Tibial nerve (tissue), 4 donors: Measurements from ENCODE around the gene CYP4F3. TPM values are rescaled to one million over a fixed set of nuclear protein-coding genes. Genes with fewer than 3 reads are reported as not detected.
"Not testable (repeated sequence)": the region's sequence is repeated elsewhere in the genome, so short reads cannot be mapped to it uniquely, and the experiment has no call there.

Experiments used
- DNase-seq, 2 donors: peaks; one replicate each; pipeline ENCODE4 v3.0.0-alpha.2; 2019; ENCODE audit warnings: low spot score in 2 of 2
- H3K27ac ChIP-seq, 4 donors: fragments of 200-600 bp; sonication (generic) in 3 of 4; one replicate each; pipeline ENCODE4 v1.5.1; 2017 to 2019; ENCODE audit warnings: mild to moderate bottlenecking in 1 of 4
- H3K27me3 ChIP-seq, 2 donors: fragments of 200-600 bp; sonication (generic) in 1 of 2; one replicate each; pipeline versions ENCODE4 v1.5.1 to v1.6.0; 2017 to 2019
- H3K36me3 ChIP-seq, 3 donors: fragments of 200-600 bp; sonication (generic); one replicate each; pipeline ENCODE4 v1.5.1; 2018 to 2019
- H3K4me1 ChIP-seq, 4 donors: fragments of 200-600 bp; sonication (generic) in 3 of 4; one replicate each; pipeline ENCODE4 v1.5.1; 2017 to 2019
- H3K4me3 ChIP-seq, 4 donors: fragments of 200-600 bp; sonication (generic) in 3 of 4; one replicate each; pipeline ENCODE4 v1.5.1; 2017 to 2019; ENCODE audit warnings: mild to moderate bottlenecking in 1 of 4, moderate library complexity in 1 of 4
- H3K9me3 ChIP-seq, 4 donors: fragments of 200-600 bp; sonication (generic) in 3 of 4; one replicate each; pipeline ENCODE4 v1.5.1; 2017 to 2019
- EP300 ChIP-seq, 2 donors: sonication (generic); formaldehyde crosslinking; IDR thresholded peaks; one replicate each; pipeline ENCODE4 v1.6.1; 2017; ENCODE audit warnings: antibody characterized with exemption in 2 of 2, mild to moderate bottlenecking in 1 of 2
- POLR2A ChIP-seq, 2 donors: fragments of 450-650 bp; IDR thresholded peaks; one replicate each; pipeline ENCODE4 v1.6.1; 2017; ENCODE audit warnings: antibody characterized with exemption in 2 of 2, mild to moderate bottlenecking in 2 of 2, moderate library complexity in 2 of 2
- WGBS, 2 donors: methylation state at CpG; one replicate each; pipeline ENCODE4 v1.1.5; 2018; 5-methylcytosine and 5-hydroxymethylcytosine counted together
- total RNA-seq, 4 donors: library from RNA; depleted of rRNA; stranded (reverse); fragments of >200 nt; gene quantifications; one replicate each; pipeline ENCODE4 v1.1.0, GENCODE V29; 2016
- TF ChIP-seq, protein P1 (sequence below), 5 experiments: fragments of 200-600 bp in 3 of 5; fragments of 450-650 bp in 2 of 5; sonication (generic) in 3 of 5; IDR thresholded peaks; one replicate each; pipeline ENCODE4 v1.5.1; 2016 to 2019; ENCODE audit warnings: antibody characterized with exemption in 5 of 5, mild to moderate bottlenecking in 3 of 5, moderate library complexity in 2 of 5

CYP4F3 gene
- total RNA-seq, 4 donors from 2014 or later = 3.3 to 19.7 (median 13.0) TPM; not detected in 1

DNA sequence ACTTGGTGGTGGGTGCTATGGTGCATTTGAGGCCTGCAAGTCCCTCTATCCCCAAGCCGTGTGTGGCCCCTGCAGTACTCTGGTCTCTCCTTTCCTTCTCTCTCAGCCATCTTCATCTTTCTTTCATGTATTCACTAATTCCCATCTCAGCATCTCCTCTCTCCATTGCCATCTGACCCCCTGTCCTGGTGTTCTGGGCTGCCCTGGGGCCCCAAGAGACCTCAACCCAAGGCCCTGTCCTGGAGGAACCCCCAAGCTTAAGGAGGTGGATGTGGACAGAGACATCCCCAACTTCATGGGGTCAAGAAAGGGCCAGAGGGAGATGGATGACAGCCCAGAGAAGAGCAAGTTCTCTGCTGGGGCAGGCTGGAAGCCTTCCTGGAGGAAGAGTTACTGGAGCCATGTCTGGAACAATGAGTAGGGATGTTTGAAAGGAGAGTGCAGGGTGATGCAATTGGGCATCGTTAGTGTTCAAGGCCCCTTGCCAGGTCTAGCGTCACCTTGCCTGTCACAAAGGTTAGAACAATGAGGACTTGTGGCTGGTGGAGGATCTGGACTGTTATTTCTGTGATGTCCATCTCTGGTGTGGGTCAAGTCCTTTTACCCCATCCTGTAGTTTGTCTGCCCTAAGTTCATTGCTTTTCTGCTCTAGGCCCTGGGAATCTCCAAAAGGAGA is 3.5 kb downstream of the CYP4F3 start:
- H3K9me3 ChIP-seq = no peaks in the 10 kb centered on the region
- TF ChIP-seq EP300 (IDR thresholded peaks at IDR 0.05) (no peak), POLR2A (IDR thresholded peaks at IDR 0.05) (no peak)
- TF ChIP-seq, protein P1, sequence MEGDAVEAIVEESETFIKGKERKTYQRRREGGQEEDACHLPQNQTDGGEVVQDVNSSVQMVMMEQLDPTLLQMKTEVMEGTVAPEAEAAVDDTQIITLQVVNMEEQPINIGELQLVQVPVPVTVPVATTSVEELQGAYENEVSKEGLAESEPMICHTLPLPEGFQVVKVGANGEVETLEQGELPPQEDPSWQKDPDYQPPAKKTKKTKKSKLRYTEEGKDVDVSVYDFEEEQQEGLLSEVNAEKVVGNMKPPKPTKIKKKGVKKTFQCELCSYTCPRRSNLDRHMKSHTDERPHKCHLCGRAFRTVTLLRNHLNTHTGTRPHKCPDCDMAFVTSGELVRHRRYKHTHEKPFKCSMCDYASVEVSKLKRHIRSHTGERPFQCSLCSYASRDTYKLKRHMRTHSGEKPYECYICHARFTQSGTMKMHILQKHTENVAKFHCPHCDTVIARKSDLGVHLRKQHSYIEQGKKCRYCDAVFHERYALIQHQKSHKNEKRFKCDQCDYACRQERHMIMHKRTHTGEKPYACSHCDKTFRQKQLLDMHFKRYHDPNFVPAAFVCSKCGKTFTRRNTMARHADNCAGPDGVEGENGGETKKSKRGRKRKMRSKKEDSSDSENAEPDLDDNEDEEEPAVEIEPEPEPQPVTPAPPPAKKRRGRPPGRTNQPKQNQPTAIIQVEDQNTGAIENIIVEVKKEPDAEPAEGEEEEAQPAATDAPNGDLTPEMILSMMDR (IDR thresholded peaks at IDR 0.05) = no peak
- no peaks in the 10 kb centered on the region for H3K36me3 ChIP-seq
- H3K4me3 ChIP-seq = no peak overlapping the region
- no peak overlapping the region for H3K27ac ChIP-seq
- WGBS, 2 donors = 78 to 86% methylated on average over 3 of the region's 3 CpGs
- H3K4me1 ChIP-seq = peaks cover 0 to 21% (median 3%) of the 10 kb centered on the region in 4 donors
- no peaks in the 10 kb centered on the region for H3K27me3 ChIP-seq
- no peak for DNase-seq

DNA sequence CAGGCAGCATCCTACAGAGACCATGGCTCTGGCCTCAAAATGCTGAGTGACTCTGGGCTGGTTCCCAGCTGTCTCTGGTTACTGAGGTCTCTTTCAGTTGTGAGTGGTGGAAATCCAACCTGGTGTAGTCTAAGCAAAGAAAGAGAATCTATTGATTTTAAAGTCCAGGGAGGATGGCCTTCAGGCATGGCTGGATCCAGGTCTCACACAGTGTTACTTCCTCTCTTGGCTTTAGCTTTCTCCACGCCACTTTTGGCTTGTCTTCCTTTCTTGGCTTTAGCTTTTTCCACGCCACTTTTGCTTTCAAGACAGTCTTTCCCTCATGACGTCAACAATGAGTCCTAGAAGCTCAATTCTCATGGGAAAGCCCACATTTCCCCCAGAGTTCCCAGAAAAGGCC is 4.1 kb downstream of the CYP4F3 start:
- DNase-seq = no peak
- Histone ChIP-seq H3K4me1 (peaks cover 0 to 20% (median 3%) of the 10 kb centered on the region in 4 donors), H3K27ac (no peak overlapping the region), H3K27me3 (no peaks in the 10 kb centered on the region), H3K4me3 (no peak overlapping the region), H3K36me3 (no peaks in the 10 kb centered on the region), H3K9me3 (no peaks in the 10 kb centered on the region)
- no peak for TF ChIP-seq EP300 (IDR thresholded peaks at IDR 0.05)
- TF ChIP-seq POLR2A (IDR thresholded peaks at IDR 0.05) = no peak
- TF ChIP-seq, protein P1 (IDR thresholded peaks at IDR 0.05) = no peak
- 61 to 70% methylated on average over 3 of the region's 3 CpGs for WGBS, 2 donors

DNA sequence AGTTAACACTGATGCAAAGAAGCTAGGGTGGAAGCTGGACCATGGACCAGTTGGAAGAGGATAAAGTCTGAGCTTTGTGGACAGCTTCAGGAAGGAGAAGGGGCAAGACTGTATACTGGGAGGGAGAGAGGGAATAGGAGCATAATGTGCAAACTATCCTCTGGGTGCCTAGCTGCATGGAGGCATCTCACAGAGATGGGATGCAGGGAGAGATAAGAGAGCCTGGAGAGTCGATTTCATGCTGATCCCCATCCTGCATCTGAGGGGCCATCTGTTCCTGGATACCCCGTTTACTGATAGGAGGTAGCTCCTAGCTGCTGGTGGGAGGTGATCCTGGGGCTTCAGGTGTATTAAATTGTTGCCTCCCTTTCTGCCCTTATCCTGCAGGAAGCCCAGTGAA is 8.8 kb downstream of the CYP4F3 start:
- TF ChIP-seq EP300 (IDR thresholded peaks at IDR 0.05) (no peak), POLR2A (IDR thresholded peaks at IDR 0.05) (no peak)
- TF ChIP-seq, protein P1 (IDR thresholded peaks at IDR 0.05) = no peak
- DNase-seq = no peak
- Histone ChIP-seq H3K36me3 (no peaks in the 10 kb centered on the region), H3K9me3 (no peaks in the 10 kb centered on the region), H3K4me1 (no peaks in the 10 kb centered on the region), H3K27ac (no peak overlapping the region), H3K4me3 (no peak overlapping the region), H3K27me3 (no peaks in the 10 kb centered on the region)
- WGBS, 2 donors = 63 to 68% methylated on average over 2 of the region's 2 CpGs

DNA sequence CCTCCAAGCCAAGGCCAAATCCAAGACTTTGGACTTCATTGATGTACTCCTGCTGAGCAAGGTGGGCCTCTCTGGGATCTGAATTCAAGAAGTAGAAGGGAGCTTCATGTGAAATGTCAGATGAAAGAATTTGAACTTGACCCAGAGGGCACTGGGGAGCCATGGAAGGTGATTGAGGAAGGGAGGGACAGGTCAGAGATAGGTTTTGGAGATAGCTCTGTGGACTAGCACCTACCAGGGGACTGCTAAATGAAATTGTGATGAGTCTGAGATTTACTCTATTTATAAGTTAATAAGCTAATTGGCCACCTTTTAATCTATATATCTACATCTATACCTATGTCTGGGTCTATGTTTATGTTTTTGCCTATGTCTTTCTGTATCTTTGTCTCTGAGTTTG is 9.4 kb downstream of the CYP4F3 start:
- DNase-seq, H3K4me1 ChIP-seq, H3K27ac ChIP-seq, H3K36me3 ChIP-seq, H3K9me3 ChIP-seq, H3K4me3 ChIP-seq, H3K27me3 ChIP-seq: not testable (repeated sequence)

DNA sequence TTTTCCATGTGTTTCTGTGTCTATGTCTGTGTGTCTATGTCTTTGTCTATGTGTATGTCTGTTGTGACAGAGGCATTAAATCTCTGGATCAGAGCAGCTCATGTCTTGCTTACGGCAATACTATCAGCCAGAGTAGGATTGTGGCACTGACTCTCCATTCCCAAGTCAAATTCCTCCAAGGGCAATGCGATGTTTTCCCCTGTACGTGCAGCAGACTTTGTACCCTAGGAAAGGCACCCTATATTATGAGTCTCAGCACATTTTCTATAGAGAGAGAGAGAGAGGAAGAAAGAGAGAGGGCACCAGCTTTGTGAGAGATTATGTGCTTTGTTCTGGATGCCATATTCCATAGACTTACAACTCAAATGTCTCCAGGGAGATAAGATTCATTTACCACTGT is 11.1 kb downstream of the CYP4F3 start:
- no peak overlapping the region for H3K4me3 ChIP-seq
- no peaks in the 10 kb centered on the region for H3K36me3 ChIP-seq
- 58 to 93% methylated on average over 3 of the region's 3 CpGs for WGBS, 2 donors
- no peak overlapping the region for H3K27ac ChIP-seq
- H3K9me3 ChIP-seq = no peaks in the 10 kb centered on the region
- TF ChIP-seq, protein P1 (IDR thresholded peaks at IDR 0.05) = no peak
- no peak for TF ChIP-seq POLR2A (IDR thresholded peaks at IDR 0.05)
- TF ChIP-seq EP300 (IDR thresholded peaks at IDR 0.05) = no peak
- DNase-seq = no peak
- no peaks in the 10 kb centered on the region for H3K27me3 ChIP-seq
- no peaks in the 10 kb centered on the region for H3K4me1 ChIP-seq
